GM13977 (cell line): ENCODE data around the gene CORO6.

Source experiments
- DNase-seq: peaks from one replicate; pipeline ENCODE4 v3.0.0; 2012; ENCODE audit warnings: low spot score
- in situ Hi-C: fragments of 300-500 bp; cut with MboI; formaldehyde crosslinking; loops from one replicate; pipeline ENCODE4 v1.12.0; 2022; ENCODE audit warnings: low sequenced_read_pairs, low pct_unique_long_range_greater_than_20kb, mixed read lengths, inconsistent platforms; ENCODE audit not compliant: unreplicated experiment
- TF ChIP-seq, protein P1 (sequence below): IDR thresholded peaks from 2 replicates; pipeline ENCODE4 v1.5.1; 2012; ENCODE audit warnings: mild to moderate bottlenecking, control low read depth; ENCODE audit not compliant: insufficient read depth; ENCODE audit errors: extremely low read depth, missing control alignments

Gene CORO6

DNA sequence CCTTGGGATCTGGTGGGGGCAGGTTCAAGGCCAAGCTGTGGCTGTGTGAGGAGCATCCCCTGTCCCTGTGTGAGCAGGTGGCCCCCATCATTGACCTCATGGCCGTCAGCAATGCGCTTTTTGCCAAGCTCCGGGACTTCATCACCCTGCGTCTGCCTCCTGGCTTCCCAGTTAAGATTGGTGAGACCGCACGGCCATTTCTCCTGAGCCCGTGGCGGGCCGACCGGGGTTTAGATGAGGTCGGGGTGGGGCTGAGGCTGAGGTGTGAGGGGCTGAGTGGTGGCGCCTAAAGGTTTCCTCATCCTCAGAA is 10.7 kb downstream of the CORO6 start:
- TF ChIP-seq, protein P1, sequence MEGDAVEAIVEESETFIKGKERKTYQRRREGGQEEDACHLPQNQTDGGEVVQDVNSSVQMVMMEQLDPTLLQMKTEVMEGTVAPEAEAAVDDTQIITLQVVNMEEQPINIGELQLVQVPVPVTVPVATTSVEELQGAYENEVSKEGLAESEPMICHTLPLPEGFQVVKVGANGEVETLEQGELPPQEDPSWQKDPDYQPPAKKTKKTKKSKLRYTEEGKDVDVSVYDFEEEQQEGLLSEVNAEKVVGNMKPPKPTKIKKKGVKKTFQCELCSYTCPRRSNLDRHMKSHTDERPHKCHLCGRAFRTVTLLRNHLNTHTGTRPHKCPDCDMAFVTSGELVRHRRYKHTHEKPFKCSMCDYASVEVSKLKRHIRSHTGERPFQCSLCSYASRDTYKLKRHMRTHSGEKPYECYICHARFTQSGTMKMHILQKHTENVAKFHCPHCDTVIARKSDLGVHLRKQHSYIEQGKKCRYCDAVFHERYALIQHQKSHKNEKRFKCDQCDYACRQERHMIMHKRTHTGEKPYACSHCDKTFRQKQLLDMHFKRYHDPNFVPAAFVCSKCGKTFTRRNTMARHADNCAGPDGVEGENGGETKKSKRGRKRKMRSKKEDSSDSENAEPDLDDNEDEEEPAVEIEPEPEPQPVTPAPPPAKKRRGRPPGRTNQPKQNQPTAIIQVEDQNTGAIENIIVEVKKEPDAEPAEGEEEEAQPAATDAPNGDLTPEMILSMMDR, result no peak
- no peak for DNase-seq
- in situ Hi-C loops, result no loop called here

DNA sequence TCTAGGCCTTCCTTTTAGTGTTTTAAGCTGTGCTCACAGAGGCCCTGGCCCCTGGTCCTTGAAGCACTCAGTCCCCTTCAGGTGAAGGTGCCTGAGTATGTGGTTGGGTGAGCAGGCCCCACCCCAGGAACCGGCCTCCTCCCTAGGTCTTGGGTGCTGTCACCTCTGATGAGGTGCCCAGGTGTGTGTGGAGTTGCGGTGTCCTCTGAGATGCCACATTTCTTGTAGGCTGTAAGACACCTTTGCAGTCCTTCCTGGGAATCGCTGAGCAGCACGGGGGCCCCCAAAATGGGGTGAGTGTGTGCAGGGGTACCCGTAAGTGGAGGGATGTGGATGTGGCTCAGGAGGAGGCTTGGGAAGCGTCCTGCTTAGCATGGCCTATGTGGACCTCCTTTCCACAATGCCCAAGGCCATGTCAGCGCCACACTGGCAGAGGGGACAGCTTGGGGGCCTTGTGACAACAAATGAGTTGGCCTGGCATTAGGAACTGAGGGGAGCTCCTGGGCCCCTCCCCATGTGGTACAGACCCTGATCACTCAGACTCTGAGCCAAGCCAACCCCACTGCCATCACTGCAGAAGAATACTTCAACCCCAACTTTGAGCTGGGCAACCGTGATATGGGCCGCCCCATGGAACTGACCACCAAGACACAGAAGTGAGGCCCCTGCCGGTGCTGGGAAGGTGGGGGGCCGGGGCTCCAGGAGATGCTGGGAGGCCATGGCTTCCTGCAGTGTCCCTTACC is 11.2 kb downstream of the CORO6 start:
- in situ Hi-C loops, result no loop called here

DNA sequence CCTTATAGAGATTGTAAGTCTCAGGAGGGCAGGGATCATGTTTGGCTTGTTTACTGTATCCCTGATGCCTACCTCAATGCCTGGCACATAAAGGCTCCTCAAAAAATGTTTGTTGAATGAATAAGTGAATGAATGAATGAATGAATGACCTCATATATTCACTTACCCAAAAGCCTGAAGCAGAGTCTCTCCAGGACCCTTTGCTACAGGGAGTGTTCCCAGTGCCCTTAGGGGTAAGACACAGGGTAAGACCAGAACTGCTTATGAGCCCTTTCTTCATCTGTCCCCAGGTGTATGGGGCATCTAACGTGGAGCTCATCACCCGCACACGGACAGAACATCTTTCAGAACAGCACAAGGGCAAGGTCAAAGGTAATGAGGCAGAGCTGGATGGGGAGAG is 12.3 kb downstream of the CORO6 start:
- TF ChIP-seq, protein P1, result no peak
- no peak for DNase-seq
- in situ Hi-C loops, result no loop called here

More for the DNA sequence above, 11.2 kb downstream of the CORO6 start:
- no peak for DNase-seq
- TF ChIP-seq, protein P1, result no peak

DNA sequence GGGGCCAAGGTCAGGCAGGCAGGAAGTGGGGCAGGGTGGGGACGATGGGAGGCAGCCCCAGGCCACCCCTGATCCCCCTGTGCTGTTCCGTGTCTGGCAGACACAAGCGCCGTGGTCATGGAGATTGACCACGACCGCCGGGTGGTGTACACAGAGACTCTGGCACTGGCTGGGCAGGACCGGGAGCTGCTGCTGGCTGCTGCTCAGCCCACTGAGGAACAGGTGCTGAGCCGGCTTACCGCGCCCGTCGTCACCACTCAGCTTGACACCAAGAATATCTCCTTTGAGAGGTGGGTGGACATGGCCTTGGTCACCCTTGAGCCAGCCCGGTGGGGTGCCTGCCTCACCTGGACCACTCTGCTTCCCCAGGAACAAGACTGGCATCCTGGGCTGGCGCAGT is 13.7 kb downstream of the CORO6 start:
- TF ChIP-seq, protein P1, result no peak
- in situ Hi-C loops, result no loop called here
- no peak for DNase-seq

DNA sequence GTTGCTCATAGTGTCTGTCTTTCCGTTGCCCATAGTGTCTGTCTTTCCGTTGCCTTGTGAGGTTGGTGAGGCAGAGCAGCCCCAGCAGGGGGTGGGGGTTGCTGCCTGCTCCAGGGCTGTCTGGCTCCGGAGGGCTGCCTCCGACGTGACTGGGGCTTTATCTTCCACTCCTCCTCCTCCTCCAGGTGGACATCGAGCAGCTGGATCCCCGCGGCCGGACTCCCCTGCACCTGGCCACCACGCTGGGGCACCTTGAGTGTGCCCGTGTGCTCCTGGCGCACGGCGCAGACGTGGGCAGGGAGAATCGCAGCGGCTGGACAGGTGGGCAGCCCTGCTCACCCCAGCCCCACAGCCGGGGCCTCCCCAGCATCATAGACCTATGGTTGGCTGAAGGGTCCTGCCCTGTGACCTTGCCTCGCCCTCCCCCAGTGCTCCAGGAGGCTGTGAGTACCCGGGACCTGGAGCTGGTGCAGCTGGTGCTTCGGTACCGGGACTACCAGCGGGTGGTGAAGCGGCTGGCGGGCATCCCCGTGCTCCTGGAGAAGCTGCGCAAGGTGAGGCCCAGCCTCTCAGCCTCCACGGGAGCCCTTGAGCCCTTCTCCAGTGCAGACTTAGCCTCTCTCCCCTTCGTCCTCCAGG is 15.0 kb downstream of the CORO6 start:
- in situ Hi-C loops, result no loop called here
- DNase-seq, result no peak
- TF ChIP-seq, protein P1, result no peak

DNA sequence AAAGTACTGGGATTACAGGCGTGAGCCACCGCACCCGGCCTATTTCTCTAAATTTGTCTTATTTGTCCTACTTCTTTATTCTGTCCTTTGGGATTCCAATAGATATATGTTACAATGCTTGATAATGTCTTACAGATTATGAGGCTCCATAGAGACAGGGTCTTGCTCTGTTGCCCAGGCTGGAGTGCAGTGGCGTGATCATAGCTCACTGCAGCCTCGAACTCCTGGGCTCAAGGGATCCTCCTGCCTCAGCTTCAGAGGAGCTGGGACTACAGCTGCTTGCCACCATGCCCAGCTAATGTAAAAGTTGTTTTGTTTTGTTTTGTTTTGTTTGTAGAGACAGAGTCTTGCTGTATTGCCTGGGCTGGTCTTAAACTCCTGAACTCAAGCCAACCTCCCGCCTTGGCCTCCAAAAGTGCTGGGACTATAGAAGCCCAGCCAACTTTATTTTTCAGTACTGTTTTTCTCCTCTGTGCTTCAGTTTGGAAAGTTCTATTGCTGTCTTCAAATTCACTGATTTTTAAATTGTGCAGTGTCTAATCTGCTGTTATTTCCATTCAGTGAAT is 19.5 kb downstream of the CORO6 start:
- TF ChIP-seq, protein P1, result no peak
- in situ Hi-C loops, result no loop called here
- DNase-seq, result no peak
